Endothelial cell of umbilical vein (primary cell): Measurements from ENCODE around the gene SPATA33. TPM values are rescaled to one million over a fixed set of nuclear protein-coding genes. Genes with fewer than 3 reads are reported as not detected.

Experiments used
- BruUV-seq: library from RNA; stranded (reverse); fragments of 400-500 nt; replicated peaks from 2 replicates; lab custom pipeline; 2021; lab: Mats Ljungman, UMichigan
- CTCF ChIA-PET: fragments of 300-600, 350-600 bp; sonication (Branson Sonifier 250); formaldehyde crosslinking; loops from one replicate; lab custom pipeline; 2021; ENCODE audit warnings: antibody characterized with exemption, inconsistent platforms; lab: Charles Lee
- POLR2A ChIA-PET: fragments of 300-600, 350-600 bp; sonication (Branson Sonifier 250); formaldehyde crosslinking; loops from one replicate; lab custom pipeline; 2021; ENCODE audit warnings: antibody characterized with exemption, inconsistent platforms; lab: Charles Lee
- DNase-seq: peaks from one replicate; pipeline ENCODE4 v3.0.0-alpha.2; 2011; ENCODE audit warnings: low read depth, low spot score
- FAIRE-seq: peaks from 2 replicates; lab custom pipeline; 2011; peaks lifted over from hg19 to GRCh38; lab: Jason Lieb, UNC
- H2AFZ ChIP-seq: 2 replicates; pipeline ENCODE4 v1.6.0; 2012; ENCODE audit warnings: low read depth, low read length, control low read depth, inconsistent platforms
- H3K27ac ChIP-seq: 2 replicates; pipeline ENCODE4 v1.5.1; 2011; ENCODE audit warnings: low read depth, mild to moderate bottlenecking, control low read depth, low read length, moderate library complexity; ENCODE audit not compliant: insufficient read depth
- H3K27me3 ChIP-seq, 2 experiments: 2 replicates each; pipeline versions ENCODE4 v1.6.0 to v1.6.1; 2011; ENCODE audit warnings: low read length in 2 of 2, mixed read lengths in 1 of 2; ENCODE audit not compliant: control insufficient read depth in 2 of 2, insufficient read depth in 2 of 2
- H3K36me3 ChIP-seq, 2 experiments: 2 replicates in 1 of 2; 3 replicates in 1 of 2; pipeline ENCODE4 v1.5.1; 2011; ENCODE audit warnings: low read length in 2 of 2, mild to moderate bottlenecking in 1 of 2, moderate library complexity in 1 of 2; ENCODE audit not compliant: control insufficient read depth in 2 of 2, insufficient read depth in 2 of 2; ENCODE audit errors: extremely low read depth in 1 of 2
- H3K4me1 ChIP-seq: 3 replicates; pipeline ENCODE4 v1.5.1; 2011; ENCODE audit warnings: mild to moderate bottlenecking, low read length; ENCODE audit not compliant: control insufficient read depth, insufficient read depth; ENCODE audit errors: extremely low read depth
- H3K4me2 ChIP-seq: 2 replicates; pipeline ENCODE4 v1.6.1; 2011; ENCODE audit warnings: low read length, control low read depth, mixed read lengths; ENCODE audit not compliant: insufficient read depth
- H3K4me3 ChIP-seq, 3 experiments: fragments of 200-600 bp in 1 of 3; sonication (generic), shearing (Covaris generic) in 1 of 3; replicated peaks in 1 of 3; 2 replicates each; pipeline ENCODE4 v1.5.1; 2011 to 2016; ENCODE audit warnings: control low read depth in 3 of 3, low read length in 3 of 3, mild to moderate bottlenecking in 2 of 3, inconsistent platforms in 1 of 3, low read depth in 1 of 3, moderate library complexity in 1 of 3; ENCODE audit not compliant: insufficient read depth in 1 of 3
- H3K79me2 ChIP-seq: 2 replicates; pipeline ENCODE4 v1.6.0; 2012; ENCODE audit warnings: low read length, inconsistent platforms; ENCODE audit not compliant: control insufficient read depth, insufficient read depth
- H3K9ac ChIP-seq: replicated peaks from 2 replicates; pipeline ENCODE3; 2011; ENCODE audit warnings: low read length, control low read depth; ENCODE audit not compliant: insufficient read depth; ENCODE audit errors: extremely low read depth
- H3K9me1 ChIP-seq: replicated peaks from 3 replicates; pipeline ENCODE4 v1.6.0; 2011; ENCODE audit warnings: mild to moderate bottlenecking, low read length; ENCODE audit not compliant: control insufficient read depth, insufficient read depth; ENCODE audit errors: extremely low read depth
- H3K9me3 ChIP-seq: replicated peaks from 2 replicates; pipeline ENCODE4 v1.5.1; 2012; ENCODE audit warnings: low read length, inconsistent platforms; ENCODE audit not compliant: control insufficient read depth, insufficient read depth
- H4K20me1 ChIP-seq: replicated peaks from 2 replicates; pipeline ENCODE3; 2011; ENCODE audit warnings: mild to moderate bottlenecking, low read length; ENCODE audit not compliant: control insufficient read depth, insufficient read depth; ENCODE audit errors: extremely low read depth
- CTCF ChIP-seq, 2 donors: IDR thresholded peaks; 1 replicate in 1 of 2; 2 replicates in 1 of 2; pipeline ENCODE4 v1.5.1; 2011; ENCODE audit warnings: low read length in 2 of 2, mild to moderate bottlenecking in 2 of 2, moderate library complexity in 2 of 2, control low read depth in 1 of 2, inconsistent platforms in 1 of 2, low read depth in 1 of 2; ENCODE audit not compliant: insufficient read depth in 1 of 2; ENCODE audit errors: extremely low read depth in 1 of 2
- EZH2 ChIP-seq: IDR thresholded peaks from 2 replicates; pipeline ENCODE4 v1.6.1; 2012; ENCODE audit warnings: borderline replicate concordance, low read depth, mild to moderate bottlenecking, moderate library complexity, low read length, inconsistent platforms; ENCODE audit not compliant: severe bottlenecking
- FOS ChIP-seq: IDR thresholded peaks from 2 replicates; pipeline ENCODE4 v1.6.1; 2011; ENCODE audit warnings: mild to moderate bottlenecking, low read length, moderate library complexity, borderline replicate concordance; ENCODE audit not compliant: insufficient read depth
- GATA2 ChIP-seq: IDR thresholded peaks from 2 replicates; pipeline ENCODE4 v1.7.0; 2011; ENCODE audit warnings: low read depth, mild to moderate bottlenecking, moderate library complexity, mixed read lengths, low read length; ENCODE audit not compliant: insufficient read length, insufficient read depth
- JUN ChIP-seq: IDR thresholded peaks from 2 replicates; pipeline ENCODE4 v1.6.1; 2011; ENCODE audit warnings: borderline replicate concordance, low read depth; ENCODE audit not compliant: insufficient read length, insufficient read depth
- MAX ChIP-seq: IDR thresholded peaks from 2 replicates; pipeline ENCODE4 v1.6.1; 2011; ENCODE audit not compliant: insufficient read depth, insufficient read length
- MYC ChIP-seq: IDR thresholded peaks from one replicate; pipeline ENCODE4 v1.6.1; 2011; ENCODE audit warnings: mild to moderate bottlenecking, low read depth, low read length
- POLR2A ChIP-seq: IDR thresholded peaks from 2 replicates; pipeline ENCODE4 v1.6.1; 2012; ENCODE audit warnings: low read depth, mild to moderate bottlenecking, control low read depth, low read length
- POLR2AphosphoS5 ChIP-seq: IDR thresholded peaks from 2 replicates; pipeline ENCODE4 v1.6.1; 2012; ENCODE audit warnings: low read depth, mild to moderate bottlenecking, control low read depth, low read length, moderate library complexity; ENCODE audit not compliant: insufficient read depth
- dilution Hi-C: fragments of 300-500 bp; cut with MboI; formaldehyde crosslinking; loops from one replicate; pipeline ENCODE4 v1.15.0; 2019; ENCODE audit warnings: low sequenced_read_pairs; ENCODE audit not compliant: extremely low pct_ligation_motif_present
- intact Hi-C: fragments of 100-400 bp; cut with micrococcal nuclease; formaldehyde crosslinking; loops from one replicate; pipeline ENCODE4 v1.10.0; 2022
- polyA plus RNA-seq, 4 experiments: library from polyadenylated mRNA; depleted of rRNA in 3 of 4; stranded (reverse) in 3 of 4; unstranded in 1 of 4; fragments of >200 nt; gene quantifications; 2 replicates each; pipeline versions ENCODE4 v1.2.1 to v1.2.3, GENCODE V29; 2011 to 2012; ENCODE audit warnings: missing spikeins in 1 of 4
- total RNA-seq: library from RNA; stranded (reverse); gene quantifications from 2 replicates; pipeline ENCODE4 v1.2.3, GENCODE V29; 2021

Gene SPATA33
- total and polyA plus RNA-seq, 2 donors (not counting 3 experiments of a cell fraction or from before 2014, with no cell fraction given) = 3.5 to 11.4 TPM

GRCh38 chr16:89669755-89670154 lies 12.1 kb downstream of the SPATA33 start:
- Histone ChIP-seq H3K27me3 (no peaks in the 10 kb centered on the region), H3K27ac (no peak overlapping the region), H3K9ac (no peak overlapping the region), H2AFZ (no peak overlapping the region), H4K20me1 (no peaks in the 10 kb centered on the region), H3K4me2 (no peak overlapping the region), H3K79me2 (no peaks in the 10 kb centered on the region), H3K36me3 (no peaks in the 10 kb centered on the region), H3K9me1 (no peaks in the 10 kb centered on the region), H3K9me3 (no peaks in the 10 kb centered on the region), H3K4me3 (no peak overlapping the region), H3K4me1 (no peaks in the 10 kb centered on the region)
- dilution Hi-C loops (no loop called here), intact Hi-C loops (no loop called here)
- TF ChIP-seq GATA2 (no peak), MYC (no peak), MAX (no peak), POLR2A (no peak), CTCF (IDR thresholded peaks at IDR 0.05; ENCODE audit: extremely low read depth in 1 of 2, insufficient read depth in 1 of 2, low read depth in 1 of 2, low read length in 2 of 2) (no peak), JUN (no peak), FOS (no peak), POLR2AphosphoS5 (no peak), EZH2 (no peak)
- no peak for DNase-seq
- ChIA-PET POLR2A (no interaction called here), CTCF (interaction anchor here (0.8 kb wide), 1 partner anchor 10 kb away, joined by 3 read pairs; no protein-coding TSS in a partner anchor)
- FAIRE-seq = no peak
- BruUV-seq = no TSS peak
